HCT116 (cell line): ENCODE results near the gene CX3CR1.

Experiments used
- EZH2 ChIP-seq: fragments of 200-600 bp; sonication (generic); IDR thresholded peaks from 2 replicates; pipeline ENCODE4 v1.6.1; 2017; ENCODE audit warnings: antibody characterized with exemption, mixed run types
- EZH2phosphoT487 ChIP-seq: fragments of 200-600 bp; IDR thresholded peaks from 2 replicates; pipeline ENCODE4 v1.6.1; 2018; ENCODE audit warnings: antibody characterized with exemption, borderline replicate concordance
- JUND ChIP-seq: IDR thresholded peaks from 2 replicates; pipeline ENCODE4 v1.6.1; 2012
- MAX ChIP-seq: IDR thresholded peaks from 2 replicates; pipeline ENCODE4 v1.6.1; 2012
- POLR2A ChIP-seq: IDR thresholded peaks from 2 replicates; pipeline ENCODE4 v1.7.0; 2011; ENCODE audit warnings: borderline replicate concordance; ENCODE audit not compliant: insufficient read depth, insufficient read length; ENCODE audit errors: extremely low read depth
- POLR2AphosphoS5 ChIP-seq: IDR thresholded peaks from 2 replicates; pipeline ENCODE4 v1.6.1; 2011; ENCODE audit warnings: mild to moderate bottlenecking, low read depth, low read length, moderate library complexity
- RAD21 ChIP-seq: IDR thresholded peaks from 2 replicates; pipeline ENCODE4 v1.6.1; 2012; ENCODE audit warnings: low read depth, mild to moderate bottlenecking
- TCF7L2 ChIP-seq: IDR thresholded peaks from 2 replicates; pipeline ENCODE4 v1.7.0; 2011; ENCODE audit warnings: borderline replicate concordance, inconsistent platforms; ENCODE audit not compliant: insufficient read depth, insufficient read length; ENCODE audit errors: extremely low read depth
- YY1 ChIP-seq: IDR thresholded peaks from 2 replicates; pipeline ENCODE4 v1.6.1; 2011; ENCODE audit warnings: low read length, low read depth, moderate library complexity, mild to moderate bottlenecking; ENCODE audit not compliant: insufficient replicate concordance; ENCODE audit errors: extremely low read depth
- TF ChIP-seq, protein P1 (sequence below), 3 experiments: fragments of 200-600 bp in 1 of 3; sonication (generic) in 1 of 3; IDR thresholded peaks in 2 of 3; conservative IDR thresholded peaks in 1 of 3; 2 replicates each; pipeline ENCODE4 v1.5.1; 2012 to 2017; ENCODE audit warnings: low read depth in 2 of 3, low read length in 2 of 3, antibody characterized with exemption in 1 of 3, borderline replicate concordance in 1 of 3, control low read depth in 1 of 3, mild to moderate bottlenecking in 1 of 3, mixed read lengths in 1 of 3, mixed run types in 1 of 3, moderate library complexity in 1 of 3; ENCODE audit not compliant: insufficient read depth in 1 of 3

DNA sequence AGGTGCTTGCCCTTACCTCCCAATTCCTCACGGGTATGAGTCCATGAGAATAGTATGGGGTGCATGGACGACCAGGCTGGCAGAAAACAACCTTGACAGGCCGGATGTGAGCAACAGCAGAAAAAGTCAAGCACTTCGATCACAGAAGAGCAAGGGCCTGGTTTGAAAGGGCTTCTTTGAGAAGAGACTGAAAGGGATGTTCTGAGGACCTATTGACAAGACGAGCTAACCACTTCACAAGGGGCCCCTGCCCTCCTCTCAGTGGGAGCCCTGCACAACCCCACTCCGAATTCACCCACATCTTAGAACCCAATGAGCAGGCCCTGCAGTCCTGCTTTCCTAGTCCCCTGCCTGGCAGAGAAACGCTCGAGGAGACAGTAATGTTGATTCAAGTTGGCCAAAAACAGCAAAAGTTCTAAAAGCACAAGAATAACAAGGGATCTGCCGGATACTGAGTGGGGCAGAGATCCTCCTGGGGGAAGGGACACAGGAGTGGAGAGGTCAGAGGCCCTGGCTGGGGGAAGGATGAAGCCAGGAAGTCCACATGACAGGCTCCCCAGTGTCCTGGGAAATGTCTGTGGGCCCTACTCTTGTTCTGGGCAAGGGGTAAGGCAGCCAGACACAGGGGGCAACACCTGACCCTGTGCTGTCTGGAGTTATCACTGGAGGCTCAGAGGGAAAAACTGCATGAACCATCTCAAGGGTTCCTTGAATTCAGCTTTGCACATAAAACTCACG, 14.8 kb upstream of the CX3CR1 start:
- TF ChIP-seq, protein P1, sequence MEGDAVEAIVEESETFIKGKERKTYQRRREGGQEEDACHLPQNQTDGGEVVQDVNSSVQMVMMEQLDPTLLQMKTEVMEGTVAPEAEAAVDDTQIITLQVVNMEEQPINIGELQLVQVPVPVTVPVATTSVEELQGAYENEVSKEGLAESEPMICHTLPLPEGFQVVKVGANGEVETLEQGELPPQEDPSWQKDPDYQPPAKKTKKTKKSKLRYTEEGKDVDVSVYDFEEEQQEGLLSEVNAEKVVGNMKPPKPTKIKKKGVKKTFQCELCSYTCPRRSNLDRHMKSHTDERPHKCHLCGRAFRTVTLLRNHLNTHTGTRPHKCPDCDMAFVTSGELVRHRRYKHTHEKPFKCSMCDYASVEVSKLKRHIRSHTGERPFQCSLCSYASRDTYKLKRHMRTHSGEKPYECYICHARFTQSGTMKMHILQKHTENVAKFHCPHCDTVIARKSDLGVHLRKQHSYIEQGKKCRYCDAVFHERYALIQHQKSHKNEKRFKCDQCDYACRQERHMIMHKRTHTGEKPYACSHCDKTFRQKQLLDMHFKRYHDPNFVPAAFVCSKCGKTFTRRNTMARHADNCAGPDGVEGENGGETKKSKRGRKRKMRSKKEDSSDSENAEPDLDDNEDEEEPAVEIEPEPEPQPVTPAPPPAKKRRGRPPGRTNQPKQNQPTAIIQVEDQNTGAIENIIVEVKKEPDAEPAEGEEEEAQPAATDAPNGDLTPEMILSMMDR (IDR thresholded peaks at IDR 0.05 in 2 of 3, conservative IDR thresholded peaks at IDR 0.05 in 1 of 3; ENCODE audit: borderline replicate concordance in 1 of 3, insufficient read depth in 1 of 3, low read depth in 2 of 3, low read length in 2 of 3): no peak
- no peak for TF ChIP-seq POLR2A
- TF ChIP-seq EZH2phosphoT487: no peak
- no peak for TF ChIP-seq MAX
- no peak for TF ChIP-seq EZH2
- no peak for TF ChIP-seq JUND
- TF ChIP-seq RAD21: no peak
- no peak for TF ChIP-seq YY1
- no peak for TF ChIP-seq POLR2AphosphoS5
- TF ChIP-seq TCF7L2: no peak
